HepG2 (cell line): ENCODE results near the gene ETFA. TPM values are rescaled to one million over a fixed set of nuclear protein-coding genes. Genes with fewer than 3 reads are reported as not detected.

Source experiments
- ARHGAP35 ChIP-seq: sonication (generic); formaldehyde crosslinking; IDR thresholded peaks from 2 replicates; pipeline ENCODE4 v1.9.0; 2022; ENCODE audit warnings: mild to moderate bottlenecking, inconsistent platforms, moderate library complexity, missing genetic modification reagents, borderline replicate concordance
- FOSL2 ChIP-seq: sonication (generic); formaldehyde crosslinking; IDR thresholded peaks from 2 replicates; pipeline ENCODE4 v1.4.0; 2020; ENCODE audit warnings: missing genetic modification reagents
- GATAD2A ChIP-seq: IDR thresholded peaks from 2 replicates; pipeline ENCODE4 v1.6.1; 2016
- NR2C2 ChIP-seq: sonication (generic); formaldehyde crosslinking; IDR thresholded peaks from 2 replicates; pipeline ENCODE4 v1.4.0; 2020; ENCODE audit warnings: missing genetic modification reagents, mild to moderate bottlenecking, moderate library complexity, borderline replicate concordance
- POLR2AphosphoS5 ChIP-seq: IDR thresholded peaks from 2 replicates; pipeline ENCODE4 v1.6.1; 2012; ENCODE audit warnings: low read depth, low read length
- SOX5 ChIP-seq: IDR thresholded peaks from 2 replicates; pipeline ENCODE4 v1.6.1; 2016; ENCODE audit warnings: borderline replicate concordance
- U2AF2 ChIP-seq: fragments of 200-400 bp; formaldehyde crosslinking; IDR thresholded peaks from 2 replicates; pipeline ENCODE4 v1.6.1; 2017; ENCODE audit warnings: low read depth, mild to moderate bottlenecking, low read length
- ZEB1 ChIP-seq: IDR thresholded peaks from 2 replicates; pipeline ENCODE4 v1.6.1; 2012; ENCODE audit warnings: mild to moderate bottlenecking, low read depth, inconsistent platforms; ENCODE audit not compliant: insufficient replicate concordance
- ZFP36L1 ChIP-seq: sonication (generic); formaldehyde crosslinking; IDR thresholded peaks from 2 replicates; pipeline ENCODE4 v1.8.0; 2022; ENCODE audit warnings: mild to moderate bottlenecking, missing genetic modification reagents, moderate library complexity
- ZFP41 ChIP-seq: sonication (generic); formaldehyde crosslinking; IDR thresholded peaks from 2 replicates; pipeline ENCODE4 v1.4.0; 2020; ENCODE audit warnings: mild to moderate bottlenecking, missing genetic modification reagents, borderline replicate concordance
- ZNF670 ChIP-seq: sonication (generic); formaldehyde crosslinking; IDR thresholded peaks from 2 replicates; pipeline ENCODE4 v1.8.0; 2022; ENCODE audit warnings: mild to moderate bottlenecking, missing genetic modification reagents, borderline replicate concordance
- ZNF737 ChIP-seq: sonication (generic); formaldehyde crosslinking; IDR thresholded peaks from 2 replicates; pipeline ENCODE4 v1.5.0; 2020; ENCODE audit warnings: missing genetic modification reagents, mild to moderate bottlenecking, borderline replicate concordance
- ZNF782 ChIP-seq: sonication (generic); formaldehyde crosslinking; IDR thresholded peaks from 2 replicates; pipeline ENCODE4 v1.4.0; 2020; ENCODE audit warnings: missing genetic modification reagents, mild to moderate bottlenecking, borderline replicate concordance
- ZNF839 ChIP-seq: sonication (generic); formaldehyde crosslinking; IDR thresholded peaks from 2 replicates; pipeline ENCODE4 v1.4.0; 2020; ENCODE audit warnings: missing genetic modification reagents, mild to moderate bottlenecking, borderline replicate concordance
- polyA plus RNA-seq, 8 experiments: library from polyadenylated mRNA; depleted of rRNA in 3 of 8; stranded (reverse) in 7 of 8; unstranded in 1 of 8; fragments of >200 nt; fragmentation: Illumina TruSeq in 4 of 8; extraction: Trizol in 4 of 8; gene quantifications; 2 replicates each; pipeline versions ENCODE4 v1.2.1 to v1.2.3, GENCODE V29; 2011 to 2016; ENCODE audit warnings: low read depth in 4 of 8, missing spikeins in 1 of 8, mixed read lengths in 1 of 8; ENCODE audit not compliant: insufficient read depth in 1 of 8
- total RNA-seq, 5 experiments: library from RNA; depleted of rRNA; stranded (reverse); fragments of >200 nt; fragmentation: Illumina TruSeq; extraction: Trizol; gene quantifications; 2 replicates each; pipeline ENCODE4 v1.2.3, GENCODE V29; 2016; ENCODE audit warnings: low read depth in 1 of 5
- TF ChIP-seq, protein P1 (sequence below): sonication (generic); formaldehyde crosslinking; conservative IDR thresholded peaks from 2 replicates; pipeline ENCODE4 v1.4.0; 2020; ENCODE audit warnings: mild to moderate bottlenecking, missing genetic modification reagents, moderate library complexity
- TF ChIP-seq, protein P2 (sequence below), 2 experiments: IDR thresholded peaks; 2 replicates each; pipeline ENCODE4 v1.6.1; 2011 to 2012; ENCODE audit warnings: low read length in 2 of 2, borderline replicate concordance in 1 of 2, low read depth in 1 of 2, mild to moderate bottlenecking in 1 of 2, moderate library complexity in 1 of 2
- TF ChIP-seq, protein P3 (sequence below): sonication (generic); formaldehyde crosslinking; IDR thresholded peaks from 2 replicates; pipeline ENCODE4 v1.5.0; 2020; ENCODE audit warnings: missing genetic modification reagents

Gene ETFA
- total and polyA plus RNA-seq, 2 of the 13 experiments (the other 11 are each of a cell fraction or from before 2014, with no cell fraction given) = 291 to 396 TPM

DNA sequence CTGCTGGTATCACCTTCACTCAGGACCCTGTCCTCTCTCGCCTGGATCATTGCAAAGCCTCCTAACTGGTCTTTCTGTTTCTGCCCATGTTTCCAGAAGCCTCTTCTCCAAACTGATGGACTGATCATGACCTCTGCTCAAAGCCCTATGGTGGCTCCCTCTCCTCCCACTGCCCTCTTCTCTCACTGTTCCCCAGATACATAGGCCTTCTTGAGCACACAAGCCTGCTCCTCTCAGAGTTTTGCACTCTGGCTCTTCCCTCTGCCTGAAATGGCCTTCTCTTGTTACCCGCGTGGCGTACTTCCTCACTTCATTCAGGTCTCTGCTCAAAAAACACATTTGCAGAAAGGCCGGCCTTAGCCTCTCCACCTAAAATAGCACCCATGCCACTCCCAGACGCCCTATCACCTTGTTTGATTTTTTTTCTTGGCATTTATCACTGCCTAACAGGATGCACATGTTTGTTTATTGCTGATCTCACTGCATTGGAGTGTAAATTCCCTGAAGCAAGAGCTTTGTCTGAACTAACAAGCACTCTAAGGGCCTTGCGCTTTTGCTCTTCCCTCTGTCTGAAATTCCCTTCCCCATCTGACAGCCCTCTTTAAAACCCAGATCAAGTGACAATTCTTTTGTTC lies 1.4 kb upstream of the ETFA start (continued):
- TF ChIP-seq, protein P1, sequence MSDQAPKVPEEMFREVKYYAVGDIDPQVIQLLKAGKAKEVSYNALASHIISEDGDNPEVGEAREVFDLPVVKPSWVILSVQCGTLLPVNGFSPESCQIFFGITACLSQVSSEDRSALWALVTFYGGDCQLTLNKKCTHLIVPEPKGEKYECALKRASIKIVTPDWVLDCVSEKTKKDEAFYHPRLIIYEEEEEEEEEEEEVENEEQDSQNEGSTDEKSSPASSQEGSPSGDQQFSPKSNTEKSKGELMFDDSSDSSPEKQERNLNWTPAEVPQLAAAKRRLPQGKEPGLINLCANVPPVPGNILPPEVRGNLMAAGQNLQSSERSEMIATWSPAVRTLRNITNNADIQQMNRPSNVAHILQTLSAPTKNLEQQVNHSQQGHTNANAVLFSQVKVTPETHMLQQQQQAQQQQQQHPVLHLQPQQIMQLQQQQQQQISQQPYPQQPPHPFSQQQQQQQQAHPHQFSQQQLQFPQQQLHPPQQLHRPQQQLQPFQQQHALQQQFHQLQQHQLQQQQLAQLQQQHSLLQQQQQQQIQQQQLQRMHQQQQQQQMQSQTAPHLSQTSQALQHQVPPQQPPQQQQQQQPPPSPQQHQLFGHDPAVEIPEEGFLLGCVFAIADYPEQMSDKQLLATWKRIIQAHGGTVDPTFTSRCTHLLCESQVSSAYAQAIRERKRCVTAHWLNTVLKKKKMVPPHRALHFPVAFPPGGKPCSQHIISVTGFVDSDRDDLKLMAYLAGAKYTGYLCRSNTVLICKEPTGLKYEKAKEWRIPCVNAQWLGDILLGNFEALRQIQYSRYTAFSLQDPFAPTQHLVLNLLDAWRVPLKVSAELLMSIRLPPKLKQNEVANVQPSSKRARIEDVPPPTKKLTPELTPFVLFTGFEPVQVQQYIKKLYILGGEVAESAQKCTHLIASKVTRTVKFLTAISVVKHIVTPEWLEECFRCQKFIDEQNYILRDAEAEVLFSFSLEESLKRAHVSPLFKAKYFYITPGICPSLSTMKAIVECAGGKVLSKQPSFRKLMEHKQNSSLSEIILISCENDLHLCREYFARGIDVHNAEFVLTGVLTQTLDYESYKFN (CRISPR knock-in tag) = peak; percentile 65
- TF ChIP-seq ZNF839 (CRISPR knock-in tag) (no peak), ZNF670 (CRISPR knock-in tag) (no peak), ZNF782 (no peak), ZFP41 (CRISPR knock-in tag) (no peak), POLR2AphosphoS5 (no peak), FOSL2 (CRISPR knock-in tag) (peak; percentile 84), GATAD2A (CRISPR knock-in tag) (peak; percentile 48), U2AF2 (no peak), ZEB1 (no peak), SOX5 (CRISPR knock-in tag) (peak; percentile 42; the same call in 1 of the 2 replicates), ZFP36L1 (no peak), ARHGAP35 (CRISPR knock-in tag) (no peak), ZNF737 (CRISPR knock-in tag) (no peak), NR2C2 (CRISPR knock-in tag) (no peak)
- TF ChIP-seq, protein P2, sequence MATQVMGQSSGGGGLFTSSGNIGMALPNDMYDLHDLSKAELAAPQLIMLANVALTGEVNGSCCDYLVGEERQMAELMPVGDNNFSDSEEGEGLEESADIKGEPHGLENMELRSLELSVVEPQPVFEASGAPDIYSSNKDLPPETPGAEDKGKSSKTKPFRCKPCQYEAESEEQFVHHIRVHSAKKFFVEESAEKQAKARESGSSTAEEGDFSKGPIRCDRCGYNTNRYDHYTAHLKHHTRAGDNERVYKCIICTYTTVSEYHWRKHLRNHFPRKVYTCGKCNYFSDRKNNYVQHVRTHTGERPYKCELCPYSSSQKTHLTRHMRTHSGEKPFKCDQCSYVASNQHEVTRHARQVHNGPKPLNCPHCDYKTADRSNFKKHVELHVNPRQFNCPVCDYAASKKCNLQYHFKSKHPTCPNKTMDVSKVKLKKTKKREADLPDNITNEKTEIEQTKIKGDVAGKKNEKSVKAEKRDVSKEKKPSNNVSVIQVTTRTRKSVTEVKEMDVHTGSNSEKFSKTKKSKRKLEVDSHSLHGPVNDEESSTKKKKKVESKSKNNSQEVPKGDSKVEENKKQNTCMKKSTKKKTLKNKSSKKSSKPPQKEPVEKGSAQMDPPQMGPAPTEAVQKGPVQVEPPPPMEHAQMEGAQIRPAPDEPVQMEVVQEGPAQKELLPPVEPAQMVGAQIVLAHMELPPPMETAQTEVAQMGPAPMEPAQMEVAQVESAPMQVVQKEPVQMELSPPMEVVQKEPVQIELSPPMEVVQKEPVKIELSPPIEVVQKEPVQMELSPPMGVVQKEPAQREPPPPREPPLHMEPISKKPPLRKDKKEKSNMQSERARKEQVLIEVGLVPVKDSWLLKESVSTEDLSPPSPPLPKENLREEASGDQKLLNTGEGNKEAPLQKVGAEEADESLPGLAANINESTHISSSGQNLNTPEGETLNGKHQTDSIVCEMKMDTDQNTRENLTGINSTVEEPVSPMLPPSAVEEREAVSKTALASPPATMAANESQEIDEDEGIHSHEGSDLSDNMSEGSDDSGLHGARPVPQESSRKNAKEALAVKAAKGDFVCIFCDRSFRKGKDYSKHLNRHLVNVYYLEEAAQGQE (IDR thresholded peaks at IDR 0.05; ENCODE audit: borderline replicate concordance in 1 of 2, low read depth in 1 of 2, low read length in 2 of 2) = no peak
- TF ChIP-seq, protein P3, sequence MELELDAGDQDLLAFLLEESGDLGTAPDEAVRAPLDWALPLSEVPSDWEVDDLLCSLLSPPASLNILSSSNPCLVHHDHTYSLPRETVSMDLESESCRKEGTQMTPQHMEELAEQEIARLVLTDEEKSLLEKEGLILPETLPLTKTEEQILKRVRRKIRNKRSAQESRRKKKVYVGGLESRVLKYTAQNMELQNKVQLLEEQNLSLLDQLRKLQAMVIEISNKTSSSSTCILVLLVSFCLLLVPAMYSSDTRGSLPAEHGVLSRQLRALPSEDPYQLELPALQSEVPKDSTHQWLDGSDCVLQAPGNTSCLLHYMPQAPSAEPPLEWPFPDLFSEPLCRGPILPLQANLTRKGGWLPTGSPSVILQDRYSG (CRISPR knock-in tag) = no peak
